NCI-H82 treated with DMSO at 0.1 percent for 48 hours (cell line): Measurements from ENCODE around the gene CGNL1.

ENCODE experiments used
- DNase-seq: peaks from one replicate; lab custom pipeline; 2025; ENCODE audit not compliant: unreplicated experiment; lab: John Stamatoyannopoulos, UW

The CGNL1 gene

DNA sequence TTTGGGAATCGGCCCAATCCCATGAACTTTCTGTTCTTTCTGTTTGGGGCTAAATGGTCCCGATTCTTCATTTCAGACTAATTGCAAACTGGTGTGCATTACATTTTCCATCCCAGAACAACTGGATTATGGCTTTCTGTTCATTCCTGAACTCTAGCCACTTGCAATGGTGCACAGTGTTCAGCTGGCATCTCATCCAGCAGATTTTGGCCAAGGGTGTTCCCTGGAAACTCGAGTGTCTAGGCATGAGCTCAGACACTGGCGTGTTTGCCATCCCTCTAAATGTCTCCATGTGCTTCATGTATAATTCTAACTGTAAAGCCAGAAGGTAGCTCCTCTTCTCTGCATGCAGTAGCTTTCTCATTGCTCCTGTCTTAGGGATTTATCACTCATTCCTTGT, 118.3 kb downstream of the CGNL1 start:
- no peak for DNase-seq

- DNase-seq, result no peak
Measured at GRCh38 chr15:57495041-57495440, 118.7 kb downstream of the CGNL1 start.

DNA sequence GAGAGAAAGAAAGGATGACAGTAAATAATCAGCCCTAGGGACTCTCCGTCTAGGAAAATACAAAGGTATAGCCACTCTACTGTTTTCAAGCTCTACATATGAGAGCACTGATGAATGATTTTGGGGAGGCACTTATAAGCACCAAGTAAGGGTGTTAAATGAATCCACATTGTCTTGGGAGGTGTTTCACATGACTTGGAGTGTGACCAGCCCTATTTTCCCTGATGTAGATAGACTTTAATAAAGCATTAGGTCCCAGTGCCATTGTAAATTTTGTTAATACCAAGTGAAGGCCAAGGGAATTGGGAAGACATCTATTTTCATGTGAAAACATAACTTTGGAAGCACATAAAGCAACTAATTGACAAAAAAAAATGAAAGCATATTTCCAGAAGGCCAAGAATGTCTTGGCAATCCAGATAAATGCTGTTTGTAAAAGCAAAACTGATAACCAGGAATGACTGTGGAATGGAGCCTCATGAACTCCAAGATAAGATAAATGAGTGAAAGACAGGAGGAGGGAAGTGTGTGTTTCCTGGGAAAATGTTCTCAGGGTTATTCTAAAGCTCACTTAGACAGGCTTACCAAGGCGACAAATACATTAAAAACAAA, 119.4 kb downstream of the CGNL1 start:
- no peak for DNase-seq

DNA sequence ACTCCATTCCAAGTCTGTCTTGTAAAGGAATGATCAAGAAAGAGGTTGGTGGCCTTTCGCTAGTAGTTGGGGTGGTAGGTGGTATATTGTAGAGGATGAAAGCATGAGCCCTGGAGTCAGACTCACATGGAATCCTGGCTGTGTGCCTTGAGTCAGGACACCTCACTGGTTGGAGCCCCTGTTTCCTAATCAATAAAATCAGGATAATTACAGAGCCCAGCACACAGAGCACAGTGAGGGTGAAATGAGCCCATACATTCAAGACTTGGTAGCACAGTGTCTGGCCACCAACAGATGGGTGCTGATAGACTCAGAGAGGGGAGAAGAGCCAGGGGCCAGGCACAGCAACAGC, 120.3 kb downstream of the CGNL1 start:
- no peak for DNase-seq

GRCh38 chr15:57496946-57497869, 120.9 kb downstream of the CGNL1 start:
- no peak for DNase-seq

DNA sequence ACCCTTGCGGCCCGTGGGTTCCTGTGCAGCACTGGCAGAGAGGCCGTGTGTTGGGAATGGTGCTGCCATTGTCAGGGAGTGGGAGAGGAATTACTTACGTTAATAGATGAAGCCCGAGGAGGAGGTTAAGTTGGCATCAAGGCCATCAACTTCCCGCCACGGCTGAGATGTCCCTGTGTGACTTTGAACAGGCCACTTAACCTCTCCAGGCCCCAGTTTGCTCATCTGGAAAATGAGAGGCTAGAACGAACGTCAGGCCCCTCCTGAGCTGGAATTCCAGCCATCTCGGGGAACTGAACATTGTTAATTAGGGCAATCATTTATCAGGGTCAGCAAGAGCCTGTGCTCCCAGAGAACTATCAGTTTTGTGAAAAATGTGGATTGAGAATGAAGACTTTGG, 124.0 kb downstream of the CGNL1 start:
- no peak for DNase-seq

DNA sequence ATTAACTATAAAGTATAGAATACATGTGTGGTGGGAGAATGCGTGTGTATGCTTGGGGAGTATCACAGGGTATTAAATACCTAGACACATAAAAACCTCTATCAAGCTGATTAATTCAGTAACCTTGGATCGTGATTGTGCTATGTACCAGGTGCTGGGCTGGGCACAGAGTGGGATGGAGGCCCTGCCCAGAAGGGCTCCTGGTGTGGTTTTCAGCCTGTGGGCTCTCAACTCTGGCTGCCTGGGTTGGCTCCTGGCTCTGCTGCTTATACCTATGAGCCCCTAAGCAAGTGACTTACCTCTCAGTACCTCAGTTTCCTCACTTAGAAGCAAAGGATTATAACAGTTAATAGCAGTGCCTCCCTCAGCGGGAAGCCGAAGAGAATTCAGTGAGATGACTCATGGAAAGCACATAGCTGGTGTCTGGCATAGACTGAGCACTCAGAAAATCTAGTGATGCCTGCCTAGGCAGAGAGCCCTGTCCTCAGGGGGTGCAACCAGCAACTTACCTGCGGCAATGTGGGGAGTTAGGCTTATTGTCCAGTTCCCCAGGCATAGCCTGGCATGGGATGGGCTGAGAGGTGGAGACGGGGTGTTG, 124.8 kb downstream of the CGNL1 start:
- no peak for DNase-seq

- DNase-seq, result no peak
Measured at GRCh38 chr15:57502116-57502515, 125.8 kb downstream of the CGNL1 start.

GRCh38 chr15:57503051-57503702, 126.9 kb downstream of the CGNL1 start:
- DNase-seq, result no peak

DNA sequence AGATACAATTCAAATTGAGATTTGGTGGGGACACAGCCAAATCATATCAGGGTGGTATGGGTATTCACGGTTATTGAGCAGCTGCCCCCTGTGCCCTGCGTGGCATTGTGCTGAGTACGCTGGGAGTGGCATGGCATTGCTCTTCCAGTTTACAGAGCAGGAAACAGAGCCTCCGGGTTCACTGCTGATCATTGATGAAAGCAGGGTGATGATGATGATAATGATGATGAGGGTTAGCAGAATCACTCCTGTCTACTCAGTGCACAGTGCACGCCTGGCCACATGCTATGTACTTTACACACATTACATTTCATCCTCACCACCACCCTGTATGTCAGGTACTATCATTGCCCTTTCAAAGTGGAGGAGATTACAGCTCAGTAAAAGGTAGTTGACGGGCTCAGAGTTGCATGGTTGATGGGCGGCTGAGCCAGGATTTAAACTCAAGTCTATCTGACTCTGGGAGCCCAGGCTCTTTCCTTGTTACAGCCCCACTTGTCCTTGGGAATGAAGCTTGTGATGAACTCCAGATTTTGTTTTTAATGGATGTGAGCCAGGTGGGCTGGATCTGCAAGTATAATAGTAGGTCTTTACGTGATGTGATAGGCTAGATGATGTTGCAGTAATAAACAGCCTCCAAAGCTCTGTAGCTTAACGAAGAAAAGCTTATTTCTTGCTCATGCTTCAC, 127.8 kb downstream of the CGNL1 start:
- no peak for DNase-seq

DNA sequence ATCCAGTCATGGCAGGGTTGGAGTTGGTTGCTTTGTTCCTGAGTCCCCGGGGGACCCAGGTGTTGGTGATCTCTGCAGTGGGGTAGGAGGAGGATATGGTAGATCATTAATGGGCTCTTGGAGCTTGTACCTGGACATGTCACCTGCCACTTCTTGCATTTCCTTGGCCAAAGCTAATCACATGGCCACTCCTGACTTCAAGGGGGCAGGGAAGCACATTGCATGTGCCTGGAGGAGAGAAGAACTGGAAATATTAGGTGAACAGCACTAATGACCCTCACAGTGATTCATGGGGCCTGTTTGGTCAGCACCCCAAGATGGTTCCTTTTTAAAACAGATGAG, 128.3 kb downstream of the CGNL1 start:
- no peak for DNase-seq

GRCh38 chr15:57505056-57505715, 128.9 kb downstream of the CGNL1 start:
- no peak for DNase-seq

GRCh38 chr15:57505949-57506391, 129.7 kb downstream of the CGNL1 start:
- DNase-seq, result no peak

DNA sequence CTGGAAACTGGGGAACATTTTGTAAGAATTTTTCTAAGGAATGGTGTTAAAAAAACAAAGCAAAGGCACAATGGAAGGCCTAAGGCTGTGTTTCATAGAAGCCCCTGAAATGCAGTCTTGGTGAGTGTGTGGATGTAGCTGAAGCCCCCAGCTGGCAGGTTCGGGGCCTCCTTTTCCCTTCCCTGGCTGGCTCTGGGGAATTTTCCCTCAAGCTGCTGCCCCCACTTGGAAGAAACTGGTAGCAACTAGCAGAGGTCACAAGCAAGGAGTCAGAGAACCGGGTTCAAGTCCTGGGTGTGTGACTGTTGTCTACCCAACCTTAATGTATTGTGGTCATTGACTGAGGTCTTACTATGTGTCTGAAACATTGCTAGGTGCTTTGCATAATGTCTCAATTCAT, 130.1 kb downstream of the CGNL1 start:
- no peak for DNase-seq

DNA sequence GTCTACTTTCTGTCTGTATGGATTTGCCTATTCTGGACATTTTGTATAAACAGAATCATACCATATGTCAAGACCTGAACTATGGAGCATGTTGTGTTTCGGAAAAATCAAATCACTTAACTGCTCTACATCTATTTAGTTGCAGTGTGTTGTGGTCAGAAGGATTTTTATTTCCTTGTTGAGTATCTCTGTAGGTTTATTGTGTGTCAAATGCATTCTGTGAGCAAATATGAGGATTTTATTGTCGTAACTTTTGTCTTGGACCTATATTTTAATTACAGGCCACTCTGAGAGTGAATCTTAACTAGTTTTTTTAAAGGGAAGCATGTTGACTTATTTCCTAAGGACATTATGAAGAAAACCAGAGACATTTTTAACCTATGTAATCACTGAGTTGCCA, 130.8 kb downstream of the CGNL1 start:
- DNase-seq, result no peak

GRCh38 chr15:57509126-57509525, 132.8 kb downstream of the CGNL1 start:
- no peak for DNase-seq

DNA sequence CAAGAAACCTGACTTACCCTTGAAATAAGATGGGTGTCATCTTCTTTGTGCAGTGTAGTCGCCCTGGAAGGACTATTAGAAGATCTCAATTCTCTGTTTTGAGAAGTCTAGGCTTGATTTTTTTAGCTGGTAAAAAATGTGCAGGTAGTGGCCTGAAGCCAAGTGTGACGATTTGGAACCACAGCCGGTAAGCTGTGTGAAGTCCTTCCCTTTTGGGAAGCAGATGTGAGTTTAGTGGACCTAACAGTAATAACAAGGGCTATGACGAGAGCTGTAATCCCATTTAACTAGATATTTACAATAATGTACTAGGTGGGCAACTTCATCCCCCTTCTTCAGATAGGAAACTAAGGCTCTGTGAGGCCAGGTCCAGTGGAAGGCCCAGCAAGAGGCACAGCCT, 133.7 kb downstream of the CGNL1 start:
- DNase-seq, result no peak

DNA sequence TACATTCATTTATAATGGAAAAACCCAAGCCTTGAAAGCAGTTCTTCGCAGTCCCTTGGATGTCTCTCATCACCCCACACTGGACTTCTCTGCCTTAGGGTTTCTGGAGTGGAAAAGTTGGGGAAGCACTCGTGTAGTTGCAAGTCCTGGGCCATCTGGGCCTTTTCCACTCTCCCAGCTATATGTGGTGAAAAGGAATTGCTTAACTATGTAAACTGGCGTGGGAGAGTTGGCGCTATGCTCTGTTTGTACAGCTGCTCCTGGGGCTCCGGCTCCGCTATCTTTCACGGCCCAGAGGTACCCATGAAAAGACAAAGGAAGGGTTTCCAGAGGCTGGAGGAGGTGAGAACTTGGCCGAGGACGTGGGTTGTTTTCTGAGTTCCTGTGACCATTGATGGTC, 134.3 kb downstream of the CGNL1 start:
- DNase-seq, result no peak

DNA sequence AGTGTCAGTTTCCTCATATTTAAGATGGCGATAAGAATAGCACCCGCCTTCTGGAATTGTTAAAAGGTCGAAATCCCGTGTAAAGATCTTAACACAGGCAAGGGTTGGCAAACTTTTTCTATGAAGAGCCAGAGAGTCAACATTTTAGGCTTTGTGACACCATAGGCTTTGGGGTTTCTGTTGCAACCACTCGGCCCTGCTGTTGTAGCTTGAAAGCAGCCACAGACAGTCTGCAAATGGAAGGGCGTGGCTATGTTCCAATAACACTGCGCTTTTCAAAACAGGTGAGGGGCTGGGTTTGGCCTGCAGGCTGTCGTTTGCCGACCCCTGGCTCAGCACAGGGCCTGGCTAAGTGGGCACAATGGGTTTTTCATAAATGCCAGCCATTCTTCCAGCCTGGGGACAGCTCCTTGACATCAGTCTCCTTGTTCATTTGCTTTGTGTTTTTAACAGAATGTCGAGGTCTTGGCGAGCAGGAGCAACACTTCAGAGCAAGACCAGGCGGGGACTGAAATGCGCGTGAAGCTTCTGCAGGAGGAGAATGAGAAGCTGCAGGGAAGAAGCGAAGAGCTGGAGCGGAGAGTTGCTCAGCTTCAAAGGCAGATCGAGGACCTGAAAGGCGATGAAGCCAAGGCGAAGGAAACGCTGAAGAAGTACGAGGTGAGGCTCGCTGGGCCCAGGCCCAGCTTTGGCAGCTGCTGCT, 140.2 kb downstream of the CGNL1 start:
- DNase-seq, result no peak

DNA sequence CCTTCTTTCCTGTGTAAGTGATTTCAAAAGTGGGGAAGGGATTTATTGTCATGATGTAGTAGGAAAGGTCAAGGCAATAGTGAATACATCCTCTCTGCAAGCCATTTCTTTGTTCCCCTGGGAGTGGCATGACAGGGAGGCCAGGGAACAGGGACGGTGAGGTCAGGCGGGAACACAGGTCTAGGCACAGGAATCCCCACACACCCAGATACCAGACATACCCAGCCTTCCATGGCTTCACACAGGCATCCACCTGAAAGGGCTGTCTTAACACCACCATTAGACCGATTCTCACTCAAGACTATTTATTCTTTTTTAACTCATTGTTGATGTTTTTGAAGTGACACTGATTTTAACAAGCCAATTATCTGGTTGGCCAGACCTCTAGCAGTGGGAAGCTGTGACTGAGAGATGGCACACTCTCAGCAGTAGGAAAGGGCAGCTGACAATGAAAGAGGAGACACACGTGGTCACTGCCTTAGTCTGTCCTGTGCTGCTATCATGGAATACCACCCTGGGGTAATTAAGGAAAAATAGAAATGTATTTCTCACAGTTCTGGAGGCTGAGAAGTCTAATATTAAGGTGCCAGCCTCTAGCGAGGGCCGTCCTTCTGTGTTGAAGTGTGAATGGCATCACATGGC, 140.8 kb downstream of the CGNL1 start:
- no peak for DNase-seq
